Heart right ventricle (tissue), 16 donors: ENCODE measurements around the gene CACNA1C. TPM values are rescaled to one million over a fixed set of nuclear protein-coding genes. Genes with fewer than 3 reads are reported as not detected.
A peak's percentile ranks its signal among the peaks of the same experiment; 100 is the strongest.

ENCODE experiments used
- ATAC-seq, 8 donors: fragments of 200-7000 bp; cut with Tn5 transposase; one replicate each; pipeline ENCODE4 v1.9.1; 2020; ENCODE audit warnings: mild to moderate bottlenecking in 8 of 8, moderate library complexity in 8 of 8, moderate number of reproducible peaks in 1 of 8
- DNase-seq, 2 donors: peaks; one replicate each; pipeline ENCODE4 v3.0.0-alpha.2; 2020
- H3K27ac ChIP-seq, 10 donors: fragments of 200-600 bp; sonication (generic) in 2 of 10; one replicate each; pipeline versions ENCODE4 v1.5.0 to v1.8.0; 2020 to 2022; ENCODE audit warnings: mild to moderate bottlenecking in 3 of 10
- H3K27me3 ChIP-seq, 7 donors: fragments of 200-600 bp; one replicate each; pipeline ENCODE4 v1.8.0; 2021 to 2022; ENCODE audit warnings: mild to moderate bottlenecking in 2 of 7
- H3K36me3 ChIP-seq, 9 donors: fragments of 200-600 bp; sonication (generic) in 1 of 9; one replicate each; pipeline versions ENCODE4 v1.5.0 to v1.8.0; 2020 to 2022; ENCODE audit warnings: mild to moderate bottlenecking in 2 of 9
- H3K4me1 ChIP-seq, 9 donors: fragments of 200-600 bp; sonication (generic) in 1 of 9; one replicate each; pipeline versions ENCODE4 v1.5.0 to v1.8.0; 2020 to 2022; ENCODE audit warnings: mild to moderate bottlenecking in 4 of 9
- H3K4me3 ChIP-seq, 10 donors: fragments of 200-600 bp; sonication (generic) in 2 of 10; one replicate each; pipeline versions ENCODE4 v1.5.0 to v1.8.0; 2020 to 2022; ENCODE audit warnings: mild to moderate bottlenecking in 7 of 10, moderate library complexity in 2 of 10
- H3K9me3 ChIP-seq, 11 donors: fragments of 200-600 bp in 10 of 11; sonication (generic) in 2 of 11; one replicate each; pipeline versions ENCODE4 v1.5.0 to v1.8.0; 2013 to 2022; ENCODE audit warnings: mild to moderate bottlenecking in 2 of 11, control low read depth in 1 of 11, moderate library complexity in 1 of 11
- WGBS, 2 donors: extraction: QIAGEN DNeasy Blood & Tissue Kit; methylation state at CpG; one replicate each; pipeline ENCODE4 v1.1.7; 2013; ENCODE audit warnings: inconsistent platforms in 1 of 2; 5-methylcytosine and 5-hydroxymethylcytosine counted together
- intact Hi-C, 10 donors: fragments of 100-400 bp; cut with DNase I; formaldehyde crosslinking; loops; one replicate each; pipeline versions ENCODE4 v1.11.1 to v1.14.2; 2022
- polyA plus RNA-seq, 2 donors: library from polyadenylated mRNA; stranded (reverse); fragments of 200-250 nt; gene quantifications; one replicate each; pipeline ENCODE4 v1.2.3, GENCODE V29; 2013
- total RNA-seq, 10 donors: library from RNA; stranded (reverse); fragmentation: NEBNext Ultra II Directional in 3 of 10; extraction: Animal tissue kit (Norgen Biotek cat#: 25700) in 3 of 10; gene quantifications; one replicate each; pipeline versions ENCODE4 v1.2.1 to v1.2.4, GENCODE V29; 2021 to 2023
- TF ChIP-seq, protein P1 (sequence below), 9 donors: fragments of 200-600 bp; sonication (generic) in 2 of 9; IDR thresholded peaks; one replicate each; pipeline versions ENCODE4 v1.5.0 to v1.8.0; 2021 to 2022; ENCODE audit warnings: antibody characterized with exemption in 9 of 9, mild to moderate bottlenecking in 5 of 9, moderate library complexity in 1 of 9
- donor health status: Arrhythmogenic right ventricular cardiomyopathy.
- donor health status: ischemic (EF 13 %, LVEDD 7.1; RV severe dilation, severe dysfunction).
- donor health status: healthy with polysubstance abuse.
- donor health status: DM: no; HTN: yes; CAD: no.
- donor health status: DM: no; HTN: no; CAD: no.
- donor health status: ischemic (EF 25% LVEDD 6.9; RV normal size, moderate dysfunction).
- donor health status: ischemic (EF 25% LVEDD 5.7; RV mildly dilated, moderate dysfunction).
- donor health status: healthy.
- donor health status: DM: yes; HTN: yes; CAD: no.
- donor health status: Ischemic cardiomyopathy.
- donor health status: ischemic (EF 35%, LVEDD 5.7; RV mildly dilated, moderate dysfunction).
- donor health status: nonischemic (EF 11% LVEDD 7.7; RV severe dilation, severe dysfunction).
- donor health status: DM: yes; HTN: yes; CAD: no.
- donor health status: PGD.
- donor health status: ischemic (EF 29% LVEDD 5.4; RV normal size, mild dysfunction).
- donor health status: nonischemic (EF 23%, LVEDD 6.1; RV moderate dilation, normal function).

Gene CACNA1C
- total and polyA plus RNA-seq, 12 donors, result 19.1 to 222 (median 183) TPM

DNA sequence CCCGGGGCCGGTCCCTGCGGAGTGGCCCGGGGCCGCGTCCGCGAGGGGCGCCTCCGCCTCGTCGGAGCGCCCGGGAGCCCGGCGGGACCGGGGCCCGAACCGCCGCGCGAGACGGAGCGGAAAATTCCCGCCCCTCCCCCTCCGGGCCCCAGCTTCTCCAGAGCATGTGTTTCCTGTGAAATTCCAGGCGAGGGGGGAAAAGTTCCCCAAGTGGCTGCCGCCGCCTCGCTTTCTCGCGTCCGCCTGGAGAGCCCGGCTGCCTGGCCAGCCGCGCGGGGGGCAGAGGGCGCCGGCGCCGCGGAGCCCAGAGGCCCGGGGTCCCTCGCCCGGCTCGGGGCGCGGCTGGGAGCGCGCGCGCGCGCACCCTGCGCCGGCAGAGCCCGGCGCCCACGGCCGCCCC, 904 bp downstream of the CACNA1C start:
- peak overlapping the region; percentile 40 to 84 (median 72) for H3K4me3 ChIP-seq
- WGBS, 2 donors, result 1% methylated on average over 58 to 60 of the region's 60 CpGs
- H3K27ac ChIP-seq, result peak overlapping the region; percentile 76 to 93 (median 86)
- H3K36me3 ChIP-seq, result peaks cover 0 to 14% (median 0%) of the 10 kb centered on the region in 9 donors
- peaks cover 13 to 72% (median 39%) of the 10 kb centered on the region in 9 donors for H3K4me1 ChIP-seq
- peak; percentile 42 to 47 for DNase-seq
- TF ChIP-seq, protein P1, sequence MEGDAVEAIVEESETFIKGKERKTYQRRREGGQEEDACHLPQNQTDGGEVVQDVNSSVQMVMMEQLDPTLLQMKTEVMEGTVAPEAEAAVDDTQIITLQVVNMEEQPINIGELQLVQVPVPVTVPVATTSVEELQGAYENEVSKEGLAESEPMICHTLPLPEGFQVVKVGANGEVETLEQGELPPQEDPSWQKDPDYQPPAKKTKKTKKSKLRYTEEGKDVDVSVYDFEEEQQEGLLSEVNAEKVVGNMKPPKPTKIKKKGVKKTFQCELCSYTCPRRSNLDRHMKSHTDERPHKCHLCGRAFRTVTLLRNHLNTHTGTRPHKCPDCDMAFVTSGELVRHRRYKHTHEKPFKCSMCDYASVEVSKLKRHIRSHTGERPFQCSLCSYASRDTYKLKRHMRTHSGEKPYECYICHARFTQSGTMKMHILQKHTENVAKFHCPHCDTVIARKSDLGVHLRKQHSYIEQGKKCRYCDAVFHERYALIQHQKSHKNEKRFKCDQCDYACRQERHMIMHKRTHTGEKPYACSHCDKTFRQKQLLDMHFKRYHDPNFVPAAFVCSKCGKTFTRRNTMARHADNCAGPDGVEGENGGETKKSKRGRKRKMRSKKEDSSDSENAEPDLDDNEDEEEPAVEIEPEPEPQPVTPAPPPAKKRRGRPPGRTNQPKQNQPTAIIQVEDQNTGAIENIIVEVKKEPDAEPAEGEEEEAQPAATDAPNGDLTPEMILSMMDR (IDR thresholded peaks at IDR 0.05), result peak in 1 of 9 donors; percentile 8
- H3K9me3 ChIP-seq, result no peaks in the 10 kb centered on the region
- H3K27me3 ChIP-seq, result peaks cover 0 to 68% (median 0%) of the 10 kb centered on the region in 7 donors
- intact Hi-C loops, result loop anchor here in 7 of 10 donors (10.0 kb wide), 4 partner anchors 111 to 531 kb away; no protein-coding TSS in a partner anchor
- peak in 2 of 8 donors; percentile 6 to 20 for ATAC-seq

- H3K4me1 ChIP-seq, result peaks cover 13 to 78% (median 41%) of the 10 kb centered on the region in 9 donors
- intact Hi-C loops, result loop anchor here (5.0 to 10.0 kb wide), 9 partner anchors 110 to 530 kb away; no protein-coding TSS in a partner anchor
- DNase-seq (no peak), ATAC-seq (peak in 2 of 8 donors; percentile 11 to 22)
- peak overlapping the region; percentile 10 to 84 (median 72) for H3K4me3 ChIP-seq
- H3K27me3 ChIP-seq, result peaks cover 0 to 66% (median 0%) of the 10 kb centered on the region in 7 donors
- peak overlapping the region in 9 of 10 donors; percentile 67 to 90 (median 81) for H3K27ac ChIP-seq
- peaks cover 0 to 11% (median 0%) of the 10 kb centered on the region in 9 donors for H3K36me3 ChIP-seq
- H3K9me3 ChIP-seq, result no peaks in the 10 kb centered on the region
- TF ChIP-seq, protein P1 (IDR thresholded peaks at IDR 0.05), result no peak
- WGBS, 2 donors, result 16 to 22% methylated on average over 37 to 39 of the region's 40 CpGs
Measured at GRCh38 chr12:2054091-2055018, 1.6 kb downstream of the CACNA1C start.

GRCh38 chr12:2057041-2057794, 4.4 kb downstream of the CACNA1C start:
- Histone ChIP-seq H3K27me3 (peaks cover 0 to 37% (median 0%) of the 10 kb centered on the region in 7 donors), H3K4me3 (peak overlapping the region in 3 of 10 donors; percentile 5 to 9 (median 8)), H3K36me3 (peaks cover 0 to 10% (median 0%) of the 10 kb centered on the region in 9 donors), H3K27ac (peak overlapping the region in 8 of 10 donors; percentile 17 to 68 (median 46)), H3K9me3 (no peaks in the 10 kb centered on the region), H3K4me1 (peaks cover 5 to 85% (median 43%) of the 10 kb centered on the region in 9 donors)
- peak in 6 of 8 donors; percentile 9 to 37 (median 23) for ATAC-seq
- DNase-seq, result peak; percentile 66 to 69
- intact Hi-C loops, result loop anchor here (5.0 to 10.0 kb wide), 9 partner anchors 108 to 528 kb away; no protein-coding TSS in a partner anchor
- TF ChIP-seq, protein P1 (IDR thresholded peaks at IDR 0.05), result peak; percentile 55 to 80 (median 73)
- WGBS, 2 donors, result 64 to 66% methylated on average over 21 of the region's 21 CpGs
